GM04503 (cell line): Measurements from ENCODE around the gene BEND4.
"Not testable (repeated sequence)": the region's sequence is repeated elsewhere in the genome, so short reads cannot be mapped to it uniquely, and the experiment has no call there.

Experiments used
- DNase-seq: peaks from one replicate; pipeline ENCODE4 v3.0.0-alpha.2; 2012; ENCODE audit warnings: low read depth

The BEND4 gene

DNA sequence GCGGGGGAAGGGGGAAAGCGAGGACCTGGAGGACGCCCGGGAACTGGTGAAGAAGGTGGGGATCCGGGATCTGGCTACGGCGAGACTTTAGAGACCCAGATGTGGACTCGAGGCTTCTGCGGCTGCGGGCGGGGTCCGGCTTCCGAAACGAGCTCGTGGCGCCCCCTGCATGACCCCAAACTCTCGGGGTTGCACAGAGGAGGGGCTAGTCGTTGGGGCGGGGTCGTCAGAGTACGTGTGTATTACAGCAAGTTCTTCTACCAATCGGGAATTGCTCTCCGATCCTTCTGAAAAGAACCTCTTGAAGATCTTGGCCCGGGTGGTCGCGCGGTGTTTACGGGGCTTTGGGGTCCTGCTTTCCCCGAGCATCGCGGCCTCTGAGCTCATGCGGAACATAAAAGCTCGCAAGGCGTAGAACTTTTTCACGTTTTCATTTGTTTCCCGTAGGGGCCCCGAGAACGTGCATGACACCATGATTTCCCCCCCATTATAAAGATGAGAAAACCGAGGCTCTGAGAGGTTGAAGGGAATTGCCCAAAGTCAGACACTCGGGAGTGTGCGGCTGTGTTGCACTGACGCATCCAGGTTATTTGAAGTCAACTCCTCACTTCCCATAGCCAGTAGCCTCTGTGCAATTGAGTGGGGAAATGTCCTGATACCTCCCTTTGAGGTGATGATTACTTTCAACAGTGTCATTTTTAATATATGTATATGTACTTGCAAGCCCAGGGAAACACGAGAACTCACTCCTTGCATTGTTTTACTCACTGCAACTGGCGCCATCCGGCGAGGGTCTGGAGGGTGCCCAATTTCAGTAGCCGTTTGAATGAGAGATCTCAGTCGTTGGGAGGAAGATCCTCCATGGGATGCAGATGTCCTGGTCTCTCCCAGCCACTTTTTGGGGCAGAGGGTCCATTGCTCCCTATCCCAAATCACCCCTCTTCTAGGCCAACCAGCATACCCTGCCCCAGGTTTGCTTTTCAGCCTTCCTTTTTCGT is at the start of gene BEND4:
Gene BEND4, minus strand, starts transcription at position 149 of the 998 bp plus-strand sequence. CDS start 512 bp downstream, outside the sequence.
- no peak for DNase-seq

- DNase-seq, result no peak
These were observed 44.9 kb upstream of the BEND4 start for GRCh38 chr4:42197341-42197740.

DNA sequence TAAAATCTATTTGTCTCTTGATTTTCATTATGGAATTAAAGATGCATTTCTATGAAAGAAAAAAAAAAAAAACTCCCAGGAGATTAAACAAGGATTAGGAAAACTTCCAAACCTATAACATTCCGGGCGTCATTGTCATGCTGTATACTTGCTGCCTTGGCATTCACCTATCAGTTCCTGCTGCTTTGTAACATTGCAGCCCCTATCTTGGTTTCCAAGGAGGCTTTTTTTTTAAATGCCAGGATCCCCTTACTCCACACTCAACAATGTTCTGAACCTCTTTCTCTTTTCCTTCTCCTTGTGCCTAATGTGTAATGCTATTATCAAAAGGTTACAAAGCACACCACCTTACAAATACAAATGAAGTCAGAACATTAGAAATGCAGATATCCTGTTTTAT is 20.5 kb upstream of the BEND4 start:
- no peak for DNase-seq

- DNase-seq, result no peak
These were observed 19.8 kb upstream of the BEND4 start for GRCh38 chr4:42172128-42172790.

- no peak for DNase-seq
These were observed 15.3 kb upstream of the BEND4 start for GRCh38 chr4:42167709-42168108.

GRCh38 chr4:42166186-42166585 is 13.7 kb upstream of the BEND4 start:
- not testable (repeated sequence) for DNase-seq

- DNase-seq, result no peak
These were observed 7.0 kb upstream of the BEND4 start for GRCh38 chr4:42159271-42160001.

GRCh38 chr4:42151568-42152506 is 618 bp downstream of the BEND4 start:
- no peak for DNase-seq

GRCh38 chr4:42150653-42151567 is 1.5 kb downstream of the BEND4 start:
- no peak for DNase-seq

DNA sequence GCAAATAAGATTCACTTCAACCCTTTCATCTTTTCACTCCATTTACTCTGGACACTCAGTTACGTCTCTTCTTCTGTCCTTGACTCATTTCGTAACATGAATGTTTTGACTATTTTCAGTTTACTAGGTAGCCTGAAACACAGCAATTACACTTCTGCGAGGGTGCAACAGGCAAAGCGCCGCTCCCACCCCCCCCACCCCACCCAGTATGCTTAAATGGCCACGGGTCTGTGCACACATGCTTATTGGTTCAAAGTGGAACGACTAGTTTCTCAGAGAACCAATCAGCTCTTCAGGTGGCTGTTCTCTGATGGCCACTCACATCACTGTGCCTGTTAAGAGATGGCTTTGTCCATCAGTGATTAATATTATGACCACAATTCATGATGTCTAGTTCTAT is 3.5 kb downstream of the BEND4 start:
- no peak for DNase-seq

DNA sequence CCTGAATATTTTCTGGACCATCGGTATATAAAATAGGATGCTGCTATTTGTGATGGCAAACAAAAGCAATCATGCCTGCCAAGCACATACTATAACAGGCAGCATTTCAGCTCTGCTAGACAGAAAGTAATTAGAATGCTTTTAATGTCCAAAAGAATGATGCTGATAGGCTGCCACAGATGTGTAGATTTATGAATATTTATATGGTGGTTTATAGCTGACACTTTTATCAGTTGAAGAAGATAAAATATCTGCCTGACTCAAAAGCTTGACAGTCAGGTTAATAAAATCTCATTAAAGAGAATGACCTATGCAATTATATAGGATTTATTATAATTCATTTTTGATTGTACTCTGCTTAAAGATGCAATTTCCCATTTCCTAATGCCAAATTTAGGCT is 4.0 kb downstream of the BEND4 start:
- DNase-seq, result no peak

GRCh38 chr4:42144028-42144427 is 8.4 kb downstream of the BEND4 start:
- no peak for DNase-seq

DNA sequence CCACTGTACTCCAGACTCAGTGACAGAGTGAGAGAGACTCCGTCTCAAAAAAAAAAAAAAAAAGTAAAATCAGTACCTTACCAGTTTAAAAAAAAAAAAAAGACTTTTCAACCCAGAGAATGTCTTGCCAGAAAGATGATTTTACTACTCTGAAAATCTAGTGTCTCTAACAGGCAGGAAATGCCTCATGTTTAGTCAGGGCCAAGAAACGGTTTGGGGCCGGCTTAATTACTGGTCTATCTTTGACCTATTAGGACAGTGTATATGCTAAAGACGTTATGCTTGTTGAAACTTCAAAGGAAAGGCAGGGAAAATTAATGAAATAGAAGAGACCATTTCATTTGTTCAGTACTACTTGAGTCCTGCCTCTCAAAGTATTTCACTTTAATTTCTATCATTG is 9.9 kb downstream of the BEND4 start:
- DNase-seq, result no peak

DNA sequence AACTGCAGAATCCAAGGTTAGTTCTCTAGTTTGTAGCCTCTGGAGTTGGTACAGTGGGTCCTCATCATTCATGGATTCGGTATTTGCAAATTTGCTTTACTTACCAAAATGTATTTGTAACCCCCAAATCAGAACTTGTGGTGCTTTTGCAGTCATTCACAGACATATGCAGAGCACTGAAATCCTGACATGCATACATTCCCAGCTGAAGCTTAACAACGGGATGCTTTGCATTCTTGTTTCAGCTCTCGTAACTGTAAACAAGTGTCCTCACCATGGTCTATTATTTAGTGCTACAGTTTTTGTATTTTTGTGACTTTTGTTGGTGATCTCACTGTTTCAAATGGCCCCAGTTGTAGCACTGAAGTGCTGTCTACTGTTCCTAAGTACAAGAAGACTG is 16.1 kb downstream of the BEND4 start:
- no peak for DNase-seq

DNA sequence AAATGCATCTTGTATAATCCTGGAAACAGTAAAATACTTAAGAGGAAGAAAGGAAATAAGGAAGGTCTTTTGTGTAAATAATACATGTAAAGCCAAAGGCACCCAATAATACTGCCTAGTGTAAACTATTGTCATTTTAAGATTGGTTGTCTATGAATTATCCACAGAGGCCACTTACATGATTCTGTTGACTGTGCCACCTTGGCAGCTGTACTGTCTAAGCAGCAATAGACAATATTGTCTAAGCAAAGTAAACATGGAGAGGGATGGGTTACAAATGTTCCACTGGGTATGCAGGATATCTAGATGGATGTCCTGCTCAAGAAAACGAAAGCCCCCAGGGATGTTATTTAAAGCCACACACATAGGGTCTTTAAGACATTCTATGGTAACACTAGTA is 19.4 kb downstream of the BEND4 start:
- DNase-seq, result no peak

- no peak for DNase-seq
These were observed 20.4 kb downstream of the BEND4 start for GRCh38 chr4:42132099-42132498.

DNA sequence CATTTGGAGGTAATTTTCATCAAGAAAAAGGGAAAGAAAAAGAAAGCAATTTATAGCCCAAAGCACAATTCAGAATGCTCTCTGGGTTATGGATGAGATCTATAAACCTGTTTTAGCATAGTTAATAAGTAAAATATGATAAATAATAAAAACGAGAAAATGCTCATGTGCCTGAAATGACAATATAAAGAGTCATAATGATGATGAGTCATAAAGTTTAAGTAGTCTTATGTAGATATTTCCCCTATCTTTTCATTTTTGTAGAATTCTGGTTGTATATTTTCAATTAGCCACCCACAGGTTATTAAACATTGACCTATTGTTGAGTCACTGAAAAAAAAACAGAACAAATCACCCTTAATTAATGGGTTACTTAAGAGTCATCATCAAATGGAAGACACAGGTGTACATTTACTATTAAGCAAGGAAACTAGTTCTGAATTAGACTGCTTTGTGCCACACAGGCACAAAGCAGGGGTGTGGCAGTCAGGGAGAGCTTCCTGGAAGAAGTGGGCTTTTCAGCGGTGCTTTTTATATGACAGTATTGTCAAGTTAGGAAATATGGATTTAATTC is 29.3 kb downstream of the BEND4 start:
- DNase-seq, result no peak

- DNase-seq, result no peak
These were observed 30.2 kb downstream of the BEND4 start for GRCh38 chr4:42122237-42122636.

GRCh38 chr4:42119886-42120285 is 32.6 kb downstream of the BEND4 start:
- DNase-seq, result no peak

DNA sequence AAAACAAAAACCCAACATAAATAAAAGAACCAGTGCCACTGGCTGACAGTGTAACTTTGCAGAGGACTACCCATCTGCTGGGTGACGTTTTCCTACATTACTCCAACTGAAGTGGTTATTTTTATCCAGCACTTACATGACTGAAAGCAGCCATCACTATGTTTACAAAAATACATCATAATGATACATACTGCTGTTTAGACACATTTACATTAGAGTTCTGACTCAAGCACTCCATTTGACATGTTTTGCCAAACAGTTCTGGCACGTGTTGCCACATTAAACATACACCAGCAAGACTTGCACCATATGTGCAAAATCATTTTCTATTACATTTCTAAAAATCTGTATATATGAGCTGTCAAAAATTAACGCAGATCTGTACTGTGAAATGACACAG is 39.6 kb downstream of the BEND4 start:
- DNase-seq, result no peak
